ENCODE data around the gene SRSF5.

GRCh38 chr14:69772082-69773017 is 5.4 kb downstream of the SRSF5 start:
- TF ChIP-seq CTCF (IDR thresholded peaks at IDR 0.05): no peak
- no peak for TF ChIP-seq POLR2A (IDR thresholded peaks at IDR 0.05)
